GM12878 (cell line): ENCODE measurements around the gene FAM107A. TPM values are rescaled to one million over a fixed set of nuclear protein-coding genes. Genes with fewer than 3 reads are reported as not detected.

ENCODE experiments used
- ASH2L ChIP-seq: fragments of 300-600, 200-600 bp; sonication (generic); IDR thresholded peaks from 2 replicates; pipeline ENCODE4 v1.6.1; 2017; ENCODE audit warnings: low read depth, mild to moderate bottlenecking, borderline replicate concordance
- CEBPB ChIP-seq, 2 experiments: fragments of 150-350 bp in 1 of 2; IDR thresholded peaks; 2 replicates each; pipeline ENCODE4 v1.6.1; 2012 to 2014; ENCODE audit warnings: low read depth in 2 of 2, low read length in 2 of 2, borderline replicate concordance in 1 of 2, inconsistent platforms in 1 of 2
- CHD1 ChIP-seq: IDR thresholded peaks from 2 replicates; pipeline ENCODE4 v1.6.1; 2012; ENCODE audit warnings: low read depth, low read length, improper control_type of control experiment
- CREM ChIP-seq: IDR thresholded peaks from 2 replicates; pipeline ENCODE4 v1.6.1; 2014; ENCODE audit warnings: antibody characterized with exemption, low read depth
- EED ChIP-seq: sonication (generic); IDR thresholded peaks from 2 replicates; pipeline ENCODE4 v1.6.1; 2016; ENCODE audit warnings: antibody characterized with exemption, low read depth
- EGR1 ChIP-seq, 2 experiments: IDR thresholded peaks; 1 replicate in 1 of 2; 2 replicates in 1 of 2; pipeline ENCODE4 v1.6.1; 2011 to 2012; ENCODE audit warnings: low read depth in 2 of 2, low read length in 2 of 2, borderline replicate concordance in 1 of 2, mild to moderate bottlenecking in 1 of 2, moderate library complexity in 1 of 2
- HCFC1 ChIP-seq: fragments of 150-350 bp; IDR thresholded peaks from 2 replicates; pipeline ENCODE4 v1.6.1; 2014; ENCODE audit warnings: low read length
- IKZF1 ChIP-seq: fragments of 450-650 bp; conservative IDR thresholded peaks from 2 replicates; pipeline ENCODE4 v1.6.1; 2017; ENCODE audit warnings: antibody characterized with exemption, mild to moderate bottlenecking
- JUNB ChIP-seq: IDR thresholded peaks from 2 replicates; pipeline ENCODE4 v1.6.1; 2016; ENCODE audit warnings: antibody characterized with exemption, mild to moderate bottlenecking
- NBN ChIP-seq: fragments of 450-650 bp; IDR thresholded peaks from 2 replicates; pipeline ENCODE4 v1.6.1; 2016
- NFXL1 ChIP-seq: fragments of 450-650 bp; IDR thresholded peaks from 2 replicates; pipeline ENCODE4 v1.6.1; 2017; ENCODE audit warnings: antibody characterized with exemption, mild to moderate bottlenecking, borderline replicate concordance
- NFYB ChIP-seq: IDR thresholded peaks from 2 replicates; pipeline ENCODE4 v1.6.1; 2011; ENCODE audit warnings: low read depth, mild to moderate bottlenecking, low read length, improper control_type of control experiment, moderate library complexity; ENCODE audit not compliant: insufficient read depth
- NR2C2 ChIP-seq: IDR thresholded peaks from 2 replicates; pipeline ENCODE4 v1.6.1; 2011; ENCODE audit warnings: borderline replicate concordance, low read depth; ENCODE audit not compliant: control insufficient read depth, insufficient read length
- NRF1 ChIP-seq: conservative IDR thresholded peaks from 2 replicates; pipeline ENCODE4 v1.6.1; 2011; ENCODE audit warnings: mild to moderate bottlenecking, low read depth, low read length, improper control_type of control experiment
- RELA ChIP-seq: fragments of 450-650 bp; IDR thresholded peaks from 2 replicates; pipeline ENCODE4 v1.8.0; 2014; ENCODE audit warnings: borderline replicate concordance; ENCODE audit not compliant: partially characterized antibody
- SMC3 ChIP-seq: IDR thresholded peaks from 2 replicates; pipeline ENCODE4 v1.6.1; 2011; ENCODE audit warnings: low read length, improper control_type of control experiment, borderline replicate concordance
- SREBF2 ChIP-seq: IDR thresholded peaks from 2 replicates; pipeline ENCODE4 v1.6.1; 2012; ENCODE audit warnings: mild to moderate bottlenecking, low read length
- TCF3 ChIP-seq: IDR thresholded peaks from 2 replicates; pipeline ENCODE4 v1.6.1; 2012; ENCODE audit warnings: low read depth, mild to moderate bottlenecking, low read length, borderline replicate concordance; ENCODE audit not compliant: insufficient read depth
- ZNF24 ChIP-seq: fragments of 450-650 bp; IDR thresholded peaks from 2 replicates; pipeline ENCODE4 v1.6.1; 2017; ENCODE audit warnings: antibody characterized with exemption, mild to moderate bottlenecking
- ZNF384 ChIP-seq: IDR thresholded peaks from 2 replicates; pipeline ENCODE4 v1.6.1; 2012; ENCODE audit warnings: low read depth, mild to moderate bottlenecking, low read length, improper control_type of control experiment, borderline replicate concordance
- polyA plus RNA-seq, 11 experiments: library from polyadenylated mRNA; depleted of rRNA in 4 of 11; unstranded in 6 of 11; stranded (reverse) in 5 of 11; fragments of >200 nt; fragmentation: Nextera tagmentation in 4 of 11; fragmentation: Illumina TruSeq in 1 of 11; extraction: Ambion mirVana in 4 of 11; extraction: Trizol in 1 of 11; gene quantifications; 1 replicate in 1 of 11; 2 replicates in 10 of 11; pipeline versions ENCODE4 v1.2.1 to v1.2.3, GENCODE V29; 2011 to 2016; ENCODE audit warnings: inconsistent platforms in 2 of 11, missing spikeins in 2 of 11, low read depth in 1 of 11
- total RNA-seq, 4 experiments: library from RNA; depleted of rRNA in 3 of 4; stranded (reverse); fragments of >200 nt in 3 of 4; fragmentation: Illumina TruSeq in 1 of 4; extraction: Trizol in 1 of 4; gene quantifications; 2 replicates each; pipeline versions ENCODE4 v1.2.1 to v1.2.3, GENCODE V29; 2013 to 2021
- TF ChIP-seq, protein P1 (sequence below): fragments of 450-650 bp; IDR thresholded peaks from 2 replicates; pipeline ENCODE4 v1.6.1; 2017; ENCODE audit warnings: antibody characterized with exemption, mild to moderate bottlenecking, moderate library complexity
- TF ChIP-seq, protein P2 (sequence below): fragments of 450-650 bp; IDR thresholded peaks from 2 replicates; pipeline ENCODE4 v1.6.1; 2017; ENCODE audit warnings: mild to moderate bottlenecking, moderate library complexity
- TF ChIP-seq, protein P3 (sequence below): fragments of 450-650 bp; formaldehyde crosslinking; IDR thresholded peaks from 2 replicates; pipeline ENCODE4 v1.4.0; 2022; ENCODE audit warnings: mild to moderate bottlenecking, moderate library complexity

FAM107A gene
- total and polyA plus RNA-seq, 10 of the 15 experiments (the other 5 are each of a cell fraction or from before 2014, with no cell fraction given) = not detected

DNA sequence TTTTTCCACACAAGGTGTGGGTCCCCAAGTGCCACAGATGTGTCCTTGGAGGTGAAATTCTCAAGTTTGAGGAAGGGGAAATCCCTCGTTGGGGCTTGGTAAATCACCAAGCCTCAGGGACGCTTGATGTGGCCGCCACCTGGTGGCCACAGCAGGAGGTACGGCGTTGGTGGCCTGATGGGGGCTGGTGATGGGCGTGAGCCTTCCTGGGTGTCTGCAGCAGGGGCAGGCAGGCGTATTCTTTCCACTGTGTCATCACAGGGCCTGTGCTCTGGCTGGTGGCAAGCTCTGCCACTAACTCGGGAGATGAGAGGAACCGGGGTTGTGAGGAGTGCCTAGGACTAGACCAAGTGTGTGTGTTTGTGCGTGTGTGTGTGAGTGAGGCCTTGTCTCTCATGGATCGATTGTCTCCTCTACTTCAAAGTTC, 44.4 kb downstream of the FAM107A start (continued):
- no peak for TF ChIP-seq NR2C2
- TF ChIP-seq CEBPB (IDR thresholded peaks at IDR 0.05; ENCODE audit: borderline replicate concordance in 1 of 2, low read depth in 2 of 2, low read length in 2 of 2) = no peak
- TF ChIP-seq SREBF2 = no peak
- TF ChIP-seq ASH2L = no peak
- TF ChIP-seq HCFC1 = no peak
- TF ChIP-seq IKZF1 = no peak
- TF ChIP-seq EED = no peak
- TF ChIP-seq NFYB = no peak
- no peak for TF ChIP-seq NFXL1
- no peak for TF ChIP-seq ZNF24
- 0 out of 2 replicates have a peak, but pooled peaks have one; percentile 15 for TF ChIP-seq CREM
- 0 out of 2 replicates have a peak, but pooled peaks have one; percentile 65 for TF ChIP-seq NBN
- no peak for TF ChIP-seq ZNF384
- TF ChIP-seq EGR1 (IDR thresholded peaks at IDR 0.05; ENCODE audit: borderline replicate concordance in 1 of 2, low read depth in 2 of 2, low read length in 2 of 2) = no peak
- peak; percentile 71 for TF ChIP-seq RELA
- peak; percentile 99 for TF ChIP-seq SMC3
- no peak for TF ChIP-seq TCF3
- no peak for TF ChIP-seq JUNB
- TF ChIP-seq, protein P1, sequence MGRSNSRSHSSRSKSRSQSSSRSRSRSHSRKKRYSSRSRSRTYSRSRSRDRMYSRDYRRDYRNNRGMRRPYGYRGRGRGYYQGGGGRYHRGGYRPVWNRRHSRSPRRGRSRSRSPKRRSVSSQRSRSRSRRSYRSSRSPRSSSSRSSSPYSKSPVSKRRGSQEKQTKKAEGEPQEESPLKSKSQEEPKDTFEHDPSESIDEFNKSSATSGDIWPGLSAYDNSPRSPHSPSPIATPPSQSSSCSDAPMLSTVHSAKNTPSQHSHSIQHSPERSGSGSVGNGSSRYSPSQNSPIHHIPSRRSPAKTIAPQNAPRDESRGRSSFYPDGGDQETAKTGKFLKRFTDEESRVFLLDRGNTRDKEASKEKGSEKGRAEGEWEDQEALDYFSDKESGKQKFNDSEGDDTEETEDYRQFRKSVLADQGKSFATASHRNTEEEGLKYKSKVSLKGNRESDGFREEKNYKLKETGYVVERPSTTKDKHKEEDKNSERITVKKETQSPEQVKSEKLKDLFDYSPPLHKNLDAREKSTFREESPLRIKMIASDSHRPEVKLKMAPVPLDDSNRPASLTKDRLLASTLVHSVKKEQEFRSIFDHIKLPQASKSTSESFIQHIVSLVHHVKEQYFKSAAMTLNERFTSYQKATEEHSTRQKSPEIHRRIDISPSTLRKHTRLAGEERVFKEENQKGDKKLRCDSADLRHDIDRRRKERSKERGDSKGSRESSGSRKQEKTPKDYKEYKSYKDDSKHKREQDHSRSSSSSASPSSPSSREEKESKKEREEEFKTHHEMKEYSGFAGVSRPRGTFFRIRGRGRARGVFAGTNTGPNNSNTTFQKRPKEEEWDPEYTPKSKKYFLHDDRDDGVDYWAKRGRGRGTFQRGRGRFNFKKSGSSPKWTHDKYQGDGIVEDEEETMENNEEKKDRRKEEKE = no peak
- TF ChIP-seq, protein P2, sequence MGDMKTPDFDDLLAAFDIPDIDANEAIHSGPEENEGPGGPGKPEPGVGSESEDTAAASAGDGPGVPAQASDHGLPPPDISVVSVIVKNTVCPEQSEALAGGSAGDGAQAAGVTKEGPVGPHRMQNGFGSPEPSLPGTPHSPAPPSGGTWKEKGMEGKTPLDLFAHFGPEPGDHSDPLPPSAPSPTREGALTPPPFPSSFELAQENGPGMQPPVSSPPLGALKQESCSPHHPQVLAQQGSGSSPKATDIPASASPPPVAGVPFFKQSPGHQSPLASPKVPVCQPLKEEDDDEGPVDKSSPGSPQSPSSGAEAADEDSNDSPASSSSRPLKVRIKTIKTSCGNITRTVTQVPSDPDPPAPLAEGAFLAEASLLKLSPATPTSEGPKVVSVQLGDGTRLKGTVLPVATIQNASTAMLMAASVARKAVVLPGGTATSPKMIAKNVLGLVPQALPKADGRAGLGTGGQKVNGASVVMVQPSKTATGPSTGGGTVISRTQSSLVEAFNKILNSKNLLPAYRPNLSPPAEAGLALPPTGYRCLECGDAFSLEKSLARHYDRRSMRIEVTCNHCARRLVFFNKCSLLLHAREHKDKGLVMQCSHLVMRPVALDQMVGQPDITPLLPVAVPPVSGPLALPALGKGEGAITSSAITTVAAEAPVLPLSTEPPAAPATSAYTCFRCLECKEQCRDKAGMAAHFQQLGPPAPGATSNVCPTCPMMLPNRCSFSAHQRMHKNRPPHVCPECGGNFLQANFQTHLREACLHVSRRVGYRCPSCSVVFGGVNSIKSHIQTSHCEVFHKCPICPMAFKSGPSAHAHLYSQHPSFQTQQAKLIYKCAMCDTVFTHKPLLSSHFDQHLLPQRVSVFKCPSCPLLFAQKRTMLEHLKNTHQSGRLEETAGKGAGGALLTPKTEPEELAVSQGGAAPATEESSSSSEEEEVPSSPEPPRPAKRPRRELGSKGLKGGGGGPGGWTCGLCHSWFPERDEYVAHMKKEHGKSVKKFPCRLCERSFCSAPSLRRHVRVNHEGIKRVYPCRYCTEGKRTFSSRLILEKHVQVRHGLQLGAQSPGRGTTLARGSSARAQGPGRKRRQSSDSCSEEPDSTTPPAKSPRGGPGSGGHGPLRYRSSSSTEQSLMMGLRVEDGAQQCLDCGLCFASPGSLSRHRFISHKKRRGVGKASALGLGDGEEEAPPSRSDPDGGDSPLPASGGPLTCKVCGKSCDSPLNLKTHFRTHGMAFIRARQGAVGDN = no peak
- TF ChIP-seq CHD1 = no peak
- TF ChIP-seq, protein P3, sequence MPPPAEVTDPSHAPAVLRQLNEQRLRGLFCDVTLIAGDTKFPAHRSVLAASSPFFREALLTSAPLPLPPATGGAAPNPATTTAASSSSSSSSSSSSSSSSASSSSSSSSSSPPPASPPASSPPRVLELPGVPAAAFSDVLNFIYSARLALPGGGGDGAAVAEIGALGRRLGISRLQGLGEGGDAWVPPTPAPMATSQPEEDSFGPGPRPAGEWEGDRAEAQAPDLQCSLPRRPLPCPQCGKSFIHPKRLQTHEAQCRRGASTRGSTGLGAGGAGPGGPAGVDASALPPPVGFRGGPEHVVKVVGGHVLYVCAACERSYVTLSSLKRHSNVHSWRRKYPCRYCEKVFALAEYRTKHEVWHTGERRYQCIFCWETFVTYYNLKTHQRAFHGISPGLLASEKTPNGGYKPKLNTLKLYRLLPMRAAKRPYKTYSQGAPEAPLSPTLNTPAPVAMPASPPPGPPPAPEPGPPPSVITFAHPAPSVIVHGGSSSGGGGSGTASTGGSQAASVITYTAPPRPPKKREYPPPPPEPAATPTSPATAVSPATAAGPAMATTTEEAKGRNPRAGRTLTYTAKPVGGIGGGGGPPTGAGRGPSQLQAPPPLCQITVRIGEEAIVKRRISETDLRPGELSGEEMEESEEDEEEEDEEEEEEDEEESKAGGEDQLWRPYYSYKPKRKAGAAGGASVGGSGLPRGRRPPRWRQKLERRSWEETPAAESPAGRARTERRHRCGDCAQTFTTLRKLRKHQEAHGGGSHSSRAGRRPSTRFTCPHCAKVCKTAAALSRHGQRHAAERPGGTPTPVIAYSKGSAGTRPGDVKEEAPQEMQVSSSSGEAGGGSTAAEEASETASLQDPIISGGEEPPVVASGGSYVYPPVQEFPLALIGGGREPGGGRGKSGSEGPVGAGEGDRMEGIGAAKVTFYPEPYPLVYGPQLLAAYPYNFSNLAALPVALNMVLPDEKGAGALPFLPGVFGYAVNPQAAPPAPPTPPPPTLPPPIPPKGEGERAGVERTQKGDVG (CRISPR knock-in tag) = no peak
- no peak for TF ChIP-seq NRF1
